ENCODE results near the gene GPC6. TPM values are rescaled to one million over a fixed set of nuclear protein-coding genes. Genes with fewer than 3 reads are reported as not detected.

GPC6 gene
- total RNA-seq, 5 donors from 2014 or later (not counting 1 experiment from before 2014, with no cell fraction given), result 0.03 to 0.18 (median 0.06) TPM; not detected in 2

DNA sequence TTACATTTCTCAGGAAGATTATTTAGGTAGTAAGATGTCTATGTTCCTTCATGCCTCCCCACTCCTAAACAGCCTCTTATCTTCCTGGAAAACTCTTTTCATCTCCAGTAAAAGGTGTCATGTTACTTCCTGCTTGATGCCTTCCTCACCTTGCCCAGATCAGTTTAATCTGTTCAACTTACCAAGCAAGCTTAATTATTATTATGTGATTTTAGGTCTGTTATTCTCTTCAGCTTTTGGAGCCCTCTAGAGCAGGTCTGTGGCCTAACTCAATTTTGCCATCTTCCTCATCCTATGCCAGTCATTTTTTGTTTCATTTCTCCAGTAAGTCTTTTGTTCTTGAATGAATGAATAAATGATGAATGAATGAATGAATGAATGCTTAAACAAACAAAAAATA is 724.5 kb downstream of the GPC6 start:
- H3K4me1 Mint-ChIP-seq, result no peaks in the 10 kb centered on the region
- no peaks in the 10 kb centered on the region for H3K36me3 ChIP-seq (ENCODE audit: control insufficient read depth in 2 of 2, extremely low read depth in 1 of 2, insufficient read depth in 1 of 2, low read length in 1 of 2)
- no peaks in the 10 kb centered on the region for H3K9me3 ChIP-seq
- no peak overlapping the region for H3K27ac ChIP-seq (ENCODE audit: low read length)
- ATAC-seq (replicated peaks in 1 of 4), result no peak
- no peaks in the 10 kb centered on the region for H3K36me3 Mint-ChIP-seq
- peaks cover 0 to 2% of the 10 kb centered on the region in 2 experiments for H3K27me3 ChIP-seq (replicated peaks in 1 of 2; ENCODE audit: control insufficient read depth in 2 of 2, extremely low read depth in 1 of 2, insufficient read depth in 2 of 2, low read length in 1 of 2)
- no peaks in the 10 kb centered on the region for H3K27me3 Mint-ChIP-seq
- DNase-seq, result no peak
- ChIA-PET POLR2A (no interaction called here), CTCF (no interaction called here)
- no peaks in the 10 kb centered on the region for H3K4me1 ChIP-seq (ENCODE audit: control insufficient read depth in 1 of 2, extremely low read depth in 1 of 2, insufficient read depth in 2 of 2, low read length in 2 of 2)
- no peaks in the 10 kb centered on the region for H3K9me3 Mint-ChIP-seq
- H3K27ac Mint-ChIP-seq, result no peak overlapping the region
- H3K4me3 ChIP-seq (ENCODE audit: control insufficient read depth in 1 of 2, extremely low read depth in 1 of 2, low read length in 1 of 2), result no peak overlapping the region
- no peak overlapping the region for H3K4me3 Mint-ChIP-seq

DNA sequence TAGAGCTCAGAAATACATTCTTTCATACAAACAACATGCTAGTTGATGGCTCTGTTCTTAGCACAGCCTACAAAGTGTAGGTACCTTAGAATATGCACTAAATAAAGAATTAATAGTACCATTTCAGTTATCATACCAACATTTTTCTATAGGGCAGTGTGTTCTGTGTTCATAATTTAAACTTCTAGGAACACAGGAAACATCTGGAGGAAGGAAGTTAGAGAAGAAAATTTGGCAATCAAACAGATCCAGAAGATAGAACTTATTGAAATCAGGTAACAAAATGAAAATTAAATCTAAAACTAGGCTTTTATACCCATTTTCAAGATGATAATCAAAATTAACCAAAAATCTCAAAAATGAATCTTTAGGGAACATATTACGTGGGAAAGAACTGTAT is 725.3 kb downstream of the GPC6 start:
- Mint-ChIP-seq H3K4me3 (no peak overlapping the region), H3K27ac (no peak overlapping the region), H3K27me3 (no peaks in the 10 kb centered on the region), H3K9me3 (no peaks in the 10 kb centered on the region), H3K4me1 (no peaks in the 10 kb centered on the region), H3K36me3 (no peaks in the 10 kb centered on the region)
- no CpG with 5 or more reads among the region's 1 CpG for WGBS (ENCODE audit: insufficient coverage)
- Histone ChIP-seq H3K4me1 (ENCODE audit: control insufficient read depth in 1 of 2, extremely low read depth in 1 of 2, insufficient read depth in 2 of 2, low read length in 2 of 2) (no peaks in the 10 kb centered on the region), H3K9me3 (no peaks in the 10 kb centered on the region), H3K27me3 (replicated peaks in 1 of 2; ENCODE audit: control insufficient read depth in 2 of 2, extremely low read depth in 1 of 2, insufficient read depth in 2 of 2, low read length in 1 of 2) (peaks cover 0 to 2% of the 10 kb centered on the region in 2 experiments), H3K4me3 (ENCODE audit: control insufficient read depth in 1 of 2, extremely low read depth in 1 of 2, low read length in 1 of 2) (no peak overlapping the region), H3K36me3 (ENCODE audit: control insufficient read depth in 2 of 2, extremely low read depth in 1 of 2, insufficient read depth in 1 of 2, low read length in 1 of 2) (no peaks in the 10 kb centered on the region), H3K27ac (ENCODE audit: low read length) (no peak overlapping the region)
- ChIA-PET CTCF (interaction anchor here in 1 of 2 donors (0.5 kb wide), 1 partner anchor 13 kb away, joined by 5 read pairs; no protein-coding TSS in a partner anchor), POLR2A (no interaction called here)
- ATAC-seq (replicated peaks in 1 of 4) (no peak), DNase-seq (no peak)

- DNase-seq (no peak), ATAC-seq (replicated peaks in 1 of 4) (no peak)
- no peaks in the 10 kb centered on the region for H3K4me1 Mint-ChIP-seq
- Histone ChIP-seq H3K9me3 (no peaks in the 10 kb centered on the region), H3K27ac (ENCODE audit: low read length) (no peak overlapping the region), H3K4me3 (ENCODE audit: control insufficient read depth in 1 of 2, extremely low read depth in 1 of 2, low read length in 1 of 2) (no peak overlapping the region), H3K36me3 (ENCODE audit: control insufficient read depth in 2 of 2, extremely low read depth in 1 of 2, insufficient read depth in 1 of 2, low read length in 1 of 2) (no peaks in the 10 kb centered on the region), H3K27me3 (replicated peaks in 1 of 2; ENCODE audit: control insufficient read depth in 2 of 2, extremely low read depth in 1 of 2, insufficient read depth in 2 of 2, low read length in 1 of 2) (peaks cover 0 to 2% of the 10 kb centered on the region in 2 experiments), H3K4me1 (ENCODE audit: control insufficient read depth in 1 of 2, extremely low read depth in 1 of 2, insufficient read depth in 2 of 2, low read length in 2 of 2) (no peaks in the 10 kb centered on the region)
- no peak overlapping the region for H3K4me3 Mint-ChIP-seq
- no peaks in the 10 kb centered on the region for H3K27me3 Mint-ChIP-seq
- ChIA-PET POLR2A (no interaction called here), CTCF (no interaction called here)
- H3K9me3 Mint-ChIP-seq, result no peaks in the 10 kb centered on the region
- no CpG with 5 or more reads among the region's 1 CpG for WGBS (ENCODE audit: insufficient coverage)
- H3K27ac Mint-ChIP-seq, result no peak overlapping the region
- no peaks in the 10 kb centered on the region for H3K36me3 Mint-ChIP-seq
Measured at GRCh38 chr13:93953841-93954240, 727.2 kb downstream of the GPC6 start.

DNA sequence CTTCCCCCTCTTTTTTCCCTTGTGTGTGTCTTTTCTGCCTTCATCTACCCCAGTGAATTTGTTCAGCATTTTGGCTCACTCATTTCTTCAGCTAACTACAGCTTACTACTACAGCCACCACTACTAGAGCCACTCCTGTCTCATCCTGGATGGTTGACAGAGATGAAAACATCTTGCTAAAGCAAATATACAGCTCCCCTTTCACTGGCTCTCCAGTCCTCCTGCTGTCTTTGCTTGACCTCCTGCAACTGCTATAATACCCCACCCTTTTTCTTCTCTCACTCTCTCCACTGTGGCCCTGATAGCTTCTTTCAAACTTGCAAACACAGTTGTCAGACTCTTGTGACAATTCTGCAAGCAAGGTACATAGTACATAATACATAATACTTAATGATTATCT is 729.3 kb downstream of the GPC6 start:
- no peaks in the 10 kb centered on the region for H3K4me1 Mint-ChIP-seq

GRCh38 chr13:93956426-93956825 is 729.8 kb downstream of the GPC6 start:
- no peak for DNase-seq
- Histone ChIP-seq H3K27me3 (replicated peaks in 1 of 2; ENCODE audit: control insufficient read depth in 2 of 2, extremely low read depth in 1 of 2, insufficient read depth in 2 of 2, low read length in 1 of 2) (no peaks in the 10 kb centered on the region), H3K36me3 (ENCODE audit: control insufficient read depth in 2 of 2, extremely low read depth in 1 of 2, insufficient read depth in 1 of 2, low read length in 1 of 2) (no peaks in the 10 kb centered on the region), H3K9me3 (no peaks in the 10 kb centered on the region), H3K4me1 (ENCODE audit: control insufficient read depth in 1 of 2, extremely low read depth in 1 of 2, insufficient read depth in 2 of 2, low read length in 2 of 2) (no peaks in the 10 kb centered on the region), H3K4me3 (ENCODE audit: control insufficient read depth in 1 of 2, extremely low read depth in 1 of 2, low read length in 1 of 2) (no peak overlapping the region), H3K27ac (ENCODE audit: low read length) (no peak overlapping the region)
- Mint-ChIP-seq H3K27me3 (peaks cover 0 to 7% of the 10 kb centered on the region in 2 donors), H3K27ac (no peak overlapping the region), H3K4me1 (no peaks in the 10 kb centered on the region), H3K9me3 (peaks cover 0 to 3% (median 0%) of the 10 kb centered on the region in 3 donors), H3K36me3 (no peaks in the 10 kb centered on the region), H3K4me3 (no peak overlapping the region)
- WGBS (ENCODE audit: insufficient coverage), result no CpG with 5 or more reads among the region's 2 CpGs
- ChIA-PET CTCF (interaction anchor here in 1 of 2 donors (0.6 kb wide), 1 partner anchor 29 kb away, joined by 3 read pairs; no protein-coding TSS in a partner anchor), POLR2A (no interaction called here)
- ATAC-seq (replicated peaks in 1 of 4), result no peak

More for the DNA sequence above, 729.3 kb downstream of the GPC6 start:
- Mint-ChIP-seq H3K27ac (no peak overlapping the region), H3K36me3 (no peaks in the 10 kb centered on the region), H3K4me3 (no peak overlapping the region), H3K27me3 (peaks cover 0 to 7% of the 10 kb centered on the region in 2 donors), H3K9me3 (peaks cover 0 to 3% (median 0%) of the 10 kb centered on the region in 3 donors)
- CTCF ChIA-PET, result interaction anchor here in 1 of 2 donors (0.6 kb wide), 1 partner anchor 28 kb away, joined by 3 read pairs; no protein-coding TSS in a partner anchor
- Histone ChIP-seq H3K27me3 (replicated peaks in 1 of 2; ENCODE audit: control insufficient read depth in 2 of 2, extremely low read depth in 1 of 2, insufficient read depth in 2 of 2, low read length in 1 of 2) (no peaks in the 10 kb centered on the region), H3K36me3 (ENCODE audit: control insufficient read depth in 2 of 2, extremely low read depth in 1 of 2, insufficient read depth in 1 of 2, low read length in 1 of 2) (no peaks in the 10 kb centered on the region), H3K4me1 (ENCODE audit: control insufficient read depth in 1 of 2, extremely low read depth in 1 of 2, insufficient read depth in 2 of 2, low read length in 2 of 2) (no peaks in the 10 kb centered on the region), H3K4me3 (ENCODE audit: control insufficient read depth in 1 of 2, extremely low read depth in 1 of 2, low read length in 1 of 2) (no peak overlapping the region), H3K27ac (ENCODE audit: low read length) (no peak overlapping the region), H3K9me3 (no peaks in the 10 kb centered on the region)
- ATAC-seq (replicated peaks in 1 of 4) (no peak), DNase-seq (no peak)
- POLR2A ChIA-PET, result no interaction called here

GRCh38 chr13:93957371-93957770 is 730.8 kb downstream of the GPC6 start:
- Mint-ChIP-seq H3K4me1 (no peaks in the 10 kb centered on the region), H3K9me3 (peaks cover 0 to 3% (median 0%) of the 10 kb centered on the region in 3 donors), H3K27ac (no peak overlapping the region), H3K36me3 (no peaks in the 10 kb centered on the region), H3K4me3 (no peak overlapping the region), H3K27me3 (peaks cover 0 to 7% of the 10 kb centered on the region in 2 donors)
- Histone ChIP-seq H3K9me3 (no peaks in the 10 kb centered on the region), H3K4me1 (ENCODE audit: control insufficient read depth in 1 of 2, extremely low read depth in 1 of 2, insufficient read depth in 2 of 2, low read length in 2 of 2) (no peaks in the 10 kb centered on the region), H3K4me3 (ENCODE audit: control insufficient read depth in 1 of 2, extremely low read depth in 1 of 2, low read length in 1 of 2) (no peak overlapping the region), H3K27me3 (replicated peaks in 1 of 2; ENCODE audit: control insufficient read depth in 2 of 2, extremely low read depth in 1 of 2, insufficient read depth in 2 of 2, low read length in 1 of 2) (no peaks in the 10 kb centered on the region), H3K27ac (ENCODE audit: low read length) (no peak overlapping the region), H3K36me3 (ENCODE audit: control insufficient read depth in 2 of 2, extremely low read depth in 1 of 2, insufficient read depth in 1 of 2, low read length in 1 of 2) (no peaks in the 10 kb centered on the region)
- CTCF ChIA-PET, result no interaction called here
- ATAC-seq (replicated peaks in 1 of 4) (no peak), DNase-seq (no peak)
- whole genome bisulfite sequencing (ENCODE audit: insufficient coverage), result no CpG with 5 or more reads among the region's 2 CpGs
- POLR2A ChIA-PET, result no interaction called here

Measured in T-cell (primary cell).